ENCODE measurements around the gene GOLGA2. TPM values are rescaled to one million over a fixed set of nuclear protein-coding genes. Genes with fewer than 3 reads are reported as not detected.

The GOLGA2 gene
- total RNA-seq, 6 experiments from 2014 or later, result 25.0 to 53.0 (median 35.5) TPM

GRCh38 chr9:128214571-128215490 is 61.0 kb downstream of the GOLGA2 start:
- Histone ChIP-seq H3K27ac (no peak overlapping the region), H3K9me3 (no peaks in the 10 kb centered on the region), H3K4me1 (peaks cover 0 to 43% (median 6%) of the 10 kb centered on the region in 4 donors), H3K4me3 (no peak overlapping the region), H3K36me3 (no peaks in the 10 kb centered on the region), H3K27me3 (no peaks in the 10 kb centered on the region)
- TF ChIP-seq CTCF (IDR thresholded peaks at IDR 0.05), result no peak
- TF ChIP-seq POLR2A (IDR thresholded peaks at IDR 0.05), result no peak
- ATAC-seq (no peak), DNase-seq (no peak)
- intact Hi-C loops (cut with DNase I), result no loop called here
- 19% methylated on average over 4 of the region's 21 CpGs for WGBS (ENCODE audit: insufficient coverage, low coverage, low lambda C conversion rate, missing lambda C conversion rate)

GRCh38 chr9:128213746-128214497 is 61.9 kb downstream of the GOLGA2 start:
- Histone ChIP-seq H3K4me1 (peaks cover 0 to 43% (median 6%) of the 10 kb centered on the region in 4 donors), H3K27ac (no peak overlapping the region), H3K9me3 (no peaks in the 10 kb centered on the region), H3K36me3 (no peaks in the 10 kb centered on the region), H3K27me3 (no peaks in the 10 kb centered on the region), H3K4me3 (no peak overlapping the region)
- DNase-seq, result no peak
- intact Hi-C loops (cut with DNase I), result no loop called here
- 87% methylated on average over 9 of the region's 12 CpGs for WGBS (ENCODE audit: insufficient coverage, low coverage, low lambda C conversion rate, missing lambda C conversion rate)
- no peak for TF ChIP-seq POLR2A (IDR thresholded peaks at IDR 0.05)
- TF ChIP-seq CTCF (IDR thresholded peaks at IDR 0.05), result no peak
- no peak for ATAC-seq

GRCh38 chr9:128211981-128212281 is 63.9 kb downstream of the GOLGA2 start:
- H3K27me3 ChIP-seq, result no peaks in the 10 kb centered on the region
- no peaks in the 10 kb centered on the region for H3K9me3 ChIP-seq
- TF ChIP-seq POLR2A (IDR thresholded peaks at IDR 0.05) (no peak), CTCF (IDR thresholded peaks at IDR 0.05) (no peak)
- DNase-seq (no peak), ATAC-seq (no peak)
- peaks cover 0 to 32% (median 4%) of the 10 kb centered on the region in 4 donors for H3K4me1 ChIP-seq
- H3K36me3 ChIP-seq, result no peaks in the 10 kb centered on the region
- intact Hi-C loops (cut with DNase I), result no loop called here
- H3K4me3 ChIP-seq, result no peak overlapping the region
- peak overlapping the region in 2 of 3 donors; percentile 21 to 73 for H3K27ac ChIP-seq
- 50% methylated on average over 1 of the region's 2 CpGs for WGBS (ENCODE audit: insufficient coverage, low coverage, low lambda C conversion rate, missing lambda C conversion rate)

GRCh38 chr9:128211186-128211980 is 64.4 kb downstream of the GOLGA2 start:
- intact Hi-C loops (cut with DNase I), result no loop called here
- peaks cover 0 to 26% (median 4%) of the 10 kb centered on the region in 4 donors for H3K4me1 ChIP-seq

More at GRCh38 chr9:128211186-128211980, 64.4 kb downstream of the GOLGA2 start:
- Histone ChIP-seq H3K27ac (peak overlapping the region in 2 of 3 donors; percentile 21 to 73), H3K9me3 (no peaks in the 10 kb centered on the region), H3K4me3 (no peak overlapping the region), H3K27me3 (no peaks in the 10 kb centered on the region), H3K36me3 (no peaks in the 10 kb centered on the region)
- WGBS (ENCODE audit: insufficient coverage, low coverage, low lambda C conversion rate, missing lambda C conversion rate), result 49% methylated on average over 12 of the region's 12 CpGs
- TF ChIP-seq CTCF (IDR thresholded peaks at IDR 0.05) (no peak), POLR2A (IDR thresholded peaks at IDR 0.05) (no peak)
- DNase-seq (peak in 2 of 3 donors; percentile 67 to 72), ATAC-seq (peak; percentile 83 to 89 (median 86))

All from right lobe of liver (tissue), 6 donors.